ENCODE results near the gene SPOUT1. TPM values are rescaled to one million over a fixed set of nuclear protein-coding genes. Genes with fewer than 3 reads are reported as not detected.

The SPOUT1 gene
- total and polyA plus RNA-seq, 9 donors: 6.3 to 47.9 (median 25.5) TPM

- Histone ChIP-seq H3K4me1 (ENCODE audit: insufficient read depth) (peaks cover 4% of the 10 kb centered on the region), H3K27ac (no peak overlapping the region), H3K4me3 (no peak overlapping the region), H3K9me3 (no peaks in the 10 kb centered on the region), H3K27me3 (no peaks in the 10 kb centered on the region), H3K36me3 (no peaks in the 10 kb centered on the region)
- no peak for DNase-seq
- WGBS, 3 donors: 93 to 95% (median 93%) methylated on average over 22 of the region's 22 CpGs
- TF ChIP-seq EP300 (IDR thresholded peaks at IDR 0.05): no peak
- no peak for TF ChIP-seq POLR2A (IDR thresholded peaks at IDR 0.05)
- TF ChIP-seq, protein P1, sequence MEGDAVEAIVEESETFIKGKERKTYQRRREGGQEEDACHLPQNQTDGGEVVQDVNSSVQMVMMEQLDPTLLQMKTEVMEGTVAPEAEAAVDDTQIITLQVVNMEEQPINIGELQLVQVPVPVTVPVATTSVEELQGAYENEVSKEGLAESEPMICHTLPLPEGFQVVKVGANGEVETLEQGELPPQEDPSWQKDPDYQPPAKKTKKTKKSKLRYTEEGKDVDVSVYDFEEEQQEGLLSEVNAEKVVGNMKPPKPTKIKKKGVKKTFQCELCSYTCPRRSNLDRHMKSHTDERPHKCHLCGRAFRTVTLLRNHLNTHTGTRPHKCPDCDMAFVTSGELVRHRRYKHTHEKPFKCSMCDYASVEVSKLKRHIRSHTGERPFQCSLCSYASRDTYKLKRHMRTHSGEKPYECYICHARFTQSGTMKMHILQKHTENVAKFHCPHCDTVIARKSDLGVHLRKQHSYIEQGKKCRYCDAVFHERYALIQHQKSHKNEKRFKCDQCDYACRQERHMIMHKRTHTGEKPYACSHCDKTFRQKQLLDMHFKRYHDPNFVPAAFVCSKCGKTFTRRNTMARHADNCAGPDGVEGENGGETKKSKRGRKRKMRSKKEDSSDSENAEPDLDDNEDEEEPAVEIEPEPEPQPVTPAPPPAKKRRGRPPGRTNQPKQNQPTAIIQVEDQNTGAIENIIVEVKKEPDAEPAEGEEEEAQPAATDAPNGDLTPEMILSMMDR (IDR thresholded peaks at IDR 0.05): no peak
- intact Hi-C loops (cut with DNase I): no loop called here
These were observed 3.5 kb downstream of the SPOUT1 start for GRCh38 chr9:128825923-128826700.

DNA sequence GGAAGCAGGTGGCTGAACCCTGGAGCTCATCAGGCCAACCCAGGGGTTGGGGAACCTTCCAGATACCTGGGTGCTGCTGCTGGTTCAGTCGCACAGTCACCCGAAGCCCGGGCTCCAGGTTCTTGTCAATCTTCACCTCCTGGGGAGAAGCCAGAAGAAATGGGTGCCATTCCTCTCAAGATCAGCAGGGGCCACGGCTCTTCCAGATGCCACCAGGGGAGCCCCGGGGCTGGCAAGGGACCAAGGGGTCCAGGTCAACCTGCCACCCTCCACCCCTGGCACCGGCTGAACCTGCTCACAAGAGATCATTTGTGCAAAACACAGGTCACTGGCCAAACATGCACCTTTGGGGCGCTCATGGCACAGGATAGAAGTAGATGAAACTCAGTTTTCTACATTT lies 4.7 kb downstream of the SPOUT1 start:
- H3K4me3 ChIP-seq: no peak overlapping the region
- H3K36me3 ChIP-seq: no peaks in the 10 kb centered on the region
- TF ChIP-seq POLR2A (IDR thresholded peaks at IDR 0.05): no peak
- no peak for TF ChIP-seq EP300 (IDR thresholded peaks at IDR 0.05)
- TF ChIP-seq, protein P1 (IDR thresholded peaks at IDR 0.05): no peak
- DNase-seq: no peak
- peaks cover 5% of the 10 kb centered on the region for H3K4me1 ChIP-seq (ENCODE audit: insufficient read depth)
- H3K27me3 ChIP-seq: no peaks in the 10 kb centered on the region
- WGBS, 3 donors: 79 to 82% (median 79%) methylated on average over 7 of the region's 7 CpGs
- intact Hi-C loops (cut with DNase I): no loop called here
- H3K9me3 ChIP-seq: no peaks in the 10 kb centered on the region
- H3K27ac ChIP-seq: no peak overlapping the region

DNA sequence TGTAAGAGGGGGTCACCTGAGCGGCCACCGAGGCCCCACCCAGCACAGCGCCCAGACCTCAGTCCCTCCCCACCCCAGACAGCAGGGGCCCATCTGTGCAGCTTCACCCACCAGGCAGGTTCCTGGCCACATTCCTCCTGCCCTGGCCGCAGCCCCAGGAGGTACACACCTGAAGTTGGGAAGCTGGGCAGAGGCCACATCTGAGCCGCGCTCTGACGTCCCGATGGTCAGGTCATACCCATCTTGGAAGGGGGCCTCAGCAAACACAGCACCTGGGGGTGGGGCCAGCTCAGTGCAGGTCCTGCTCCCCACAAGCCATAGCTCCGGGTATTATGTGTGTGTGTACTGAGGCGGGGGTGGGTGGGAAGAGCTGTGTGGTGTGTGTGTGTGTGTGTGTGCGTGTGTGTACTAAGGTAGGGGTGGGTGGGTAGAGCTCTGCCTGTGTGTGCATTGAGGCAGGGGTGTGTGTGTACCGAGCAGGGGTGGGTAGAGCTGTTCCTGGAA lies 5.6 kb downstream of the SPOUT1 start:
- 76 to 84% (median 83%) methylated on average over 10 to 12 of the region's 12 CpGs for WGBS, 3 donors
- TF ChIP-seq POLR2A (IDR thresholded peaks at IDR 0.05) (no peak), EP300 (IDR thresholded peaks at IDR 0.05) (no peak)
- TF ChIP-seq, protein P1 (IDR thresholded peaks at IDR 0.05): no peak
- no peak overlapping the region for H3K27ac ChIP-seq
- H3K4me3 ChIP-seq: no peak overlapping the region
- DNase-seq: no peak
- H3K36me3 ChIP-seq: no peaks in the 10 kb centered on the region
- H3K27me3 ChIP-seq: no peaks in the 10 kb centered on the region
- peaks cover 5% of the 10 kb centered on the region for H3K4me1 ChIP-seq (ENCODE audit: insufficient read depth)
- intact Hi-C loops (cut with DNase I): no loop called here
- H3K9me3 ChIP-seq: no peaks in the 10 kb centered on the region

DNA sequence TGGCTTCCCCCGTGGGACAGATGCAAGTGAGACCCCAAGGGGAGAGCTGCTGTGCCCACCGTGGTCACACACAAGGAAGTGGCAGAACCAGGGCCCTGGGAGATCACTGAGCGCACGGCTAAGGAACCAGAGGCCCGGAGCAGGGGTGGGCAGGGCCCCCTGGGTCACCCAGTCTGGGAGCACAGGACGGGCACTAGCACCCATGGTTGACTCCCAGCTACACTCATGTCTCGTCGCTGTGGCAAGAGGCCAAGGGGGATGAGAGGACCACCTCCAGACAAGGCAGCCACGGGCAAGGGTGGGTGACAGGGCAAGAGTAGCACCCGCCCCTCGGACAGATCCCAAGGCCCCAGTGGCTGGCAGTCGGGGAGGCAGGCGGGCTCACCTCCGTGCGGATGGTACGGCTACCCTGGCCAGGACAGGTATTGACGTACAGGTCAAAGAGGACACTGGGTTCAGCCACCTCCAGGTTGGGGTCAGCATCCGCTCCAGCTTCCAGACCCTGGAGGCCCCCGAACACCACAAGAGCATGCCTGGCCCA lies 6.2 kb downstream of the SPOUT1 start:
- intact Hi-C loops (cut with DNase I): no loop called here
- no peaks in the 10 kb centered on the region for H3K9me3 ChIP-seq
- no peak overlapping the region for H3K27ac ChIP-seq
- no peak overlapping the region for H3K4me3 ChIP-seq
- no peaks in the 10 kb centered on the region for H3K27me3 ChIP-seq
- no peak for DNase-seq
- H3K36me3 ChIP-seq: no peaks in the 10 kb centered on the region
- TF ChIP-seq POLR2A (IDR thresholded peaks at IDR 0.05): no peak
- no peak for TF ChIP-seq EP300 (IDR thresholded peaks at IDR 0.05)
- TF ChIP-seq, protein P1 (IDR thresholded peaks at IDR 0.05): no peak
- H3K4me1 ChIP-seq (ENCODE audit: insufficient read depth): peaks cover 2% of the 10 kb centered on the region
- 78 to 85% (median 81%) methylated on average over 16 to 19 of the region's 19 CpGs for WGBS, 3 donors
